DND-41 (cell line): ENCODE results near the gene RBKS.

ENCODE experiments used
- ATAC-seq: fragments of 200-7000 bp; cut with Tn5 transposase; 3 replicates; pipeline ENCODE4 v1.9.1; 2021; ENCODE audit warnings: low read depth; ENCODE audit not compliant: insufficient read depth
- DNase-seq: peaks from one replicate; pipeline ENCODE4 v3.0.0-alpha.2; 2020
- H2AFZ ChIP-seq: 2 replicates; pipeline ENCODE4 v1.6.0; 2012; ENCODE audit warnings: low read depth, low read length
- H3K27ac ChIP-seq: 2 replicates; pipeline ENCODE4 v1.5.1; 2012; ENCODE audit warnings: low read length, inconsistent platforms
- H3K27me3 ChIP-seq: fragments of 200-600 bp; sonication (generic); 2 replicates; pipeline ENCODE4 v1.6.0; 2012; ENCODE audit warnings: low read length, mild to moderate bottlenecking, inconsistent platforms; ENCODE audit not compliant: insufficient read depth, poor library complexity
- H3K36me3 ChIP-seq: 2 replicates; pipeline ENCODE4 v1.5.1; 2012; ENCODE audit warnings: low read length, inconsistent platforms; ENCODE audit not compliant: insufficient read depth
- H3K4me1 ChIP-seq: 2 replicates; pipeline ENCODE4 v1.5.1; 2012; ENCODE audit warnings: mild to moderate bottlenecking, low read length; ENCODE audit not compliant: insufficient read depth
- H3K4me2 ChIP-seq: 2 replicates; pipeline ENCODE4 v1.6.0; 2012; ENCODE audit warnings: mild to moderate bottlenecking, moderate library complexity, low read length, inconsistent platforms; ENCODE audit not compliant: insufficient read depth
- H3K4me3 ChIP-seq, 2 experiments: fragments of 200-600 bp in 1 of 2; shearing (Covaris generic) in 1 of 2; 2 replicates each; pipeline ENCODE4 v1.5.1; 2012 to 2016; ENCODE audit warnings: inconsistent platforms in 2 of 2, low read length in 2 of 2, mild to moderate bottlenecking in 2 of 2, low read depth in 1 of 2, moderate library complexity in 1 of 2
- H3K79me2 ChIP-seq: 2 replicates; pipeline ENCODE4 v1.6.0; 2012; ENCODE audit warnings: low read length, inconsistent platforms; ENCODE audit not compliant: insufficient read depth
- H3K9ac ChIP-seq: 2 replicates; pipeline ENCODE4 v1.6.0; 2012; ENCODE audit warnings: low read depth, mild to moderate bottlenecking, inconsistent platforms, low read length, moderate library complexity
- H3K9me3 ChIP-seq: 2 replicates; pipeline ENCODE4 v1.5.1; 2012; ENCODE audit warnings: low read length, moderate library complexity, mild to moderate bottlenecking, inconsistent platforms; ENCODE audit not compliant: insufficient read depth, severe bottlenecking
- H4K20me1 ChIP-seq: 2 replicates; pipeline ENCODE4 v1.6.0; 2012; ENCODE audit warnings: low read length; ENCODE audit not compliant: insufficient read depth
- EZH2 ChIP-seq: IDR thresholded peaks from 3 replicates; pipeline ENCODE4 v1.6.1; 2012; ENCODE audit warnings: borderline replicate concordance, low read depth, mild to moderate bottlenecking, moderate library complexity, low read length, inconsistent platforms; ENCODE audit not compliant: severe bottlenecking
- TF ChIP-seq, protein P1 (sequence below): IDR thresholded peaks from 2 replicates; pipeline ENCODE4 v1.5.1; 2012; ENCODE audit warnings: borderline replicate concordance, low read length, moderate library complexity, mild to moderate bottlenecking; ENCODE audit not compliant: poor library complexity, severe bottlenecking; ENCODE audit errors: extremely low read depth

RBKS gene

GRCh38 chr2:27773959-27774358, 116.2 kb downstream of the RBKS start:
- Histone ChIP-seq H2AFZ (no peak overlapping the region), H3K27me3 (no peaks in the 10 kb centered on the region), H3K36me3 (peaks cover 26% of the 10 kb centered on the region), H3K79me2 (peaks cover 68% of the 10 kb centered on the region), H3K9me3 (no peaks in the 10 kb centered on the region), H3K9ac (no peak overlapping the region), H4K20me1 (peaks cover 8% of the 10 kb centered on the region; the same call in 1 of the 2 replicates), H3K4me3 (no peak overlapping the region), H3K4me1 (peaks cover 36% of the 10 kb centered on the region), H3K27ac (no peak overlapping the region), H3K4me2 (peak overlapping the region; percentile 84; the same call in 1 of the 2 replicates)
- TF ChIP-seq, protein P1, sequence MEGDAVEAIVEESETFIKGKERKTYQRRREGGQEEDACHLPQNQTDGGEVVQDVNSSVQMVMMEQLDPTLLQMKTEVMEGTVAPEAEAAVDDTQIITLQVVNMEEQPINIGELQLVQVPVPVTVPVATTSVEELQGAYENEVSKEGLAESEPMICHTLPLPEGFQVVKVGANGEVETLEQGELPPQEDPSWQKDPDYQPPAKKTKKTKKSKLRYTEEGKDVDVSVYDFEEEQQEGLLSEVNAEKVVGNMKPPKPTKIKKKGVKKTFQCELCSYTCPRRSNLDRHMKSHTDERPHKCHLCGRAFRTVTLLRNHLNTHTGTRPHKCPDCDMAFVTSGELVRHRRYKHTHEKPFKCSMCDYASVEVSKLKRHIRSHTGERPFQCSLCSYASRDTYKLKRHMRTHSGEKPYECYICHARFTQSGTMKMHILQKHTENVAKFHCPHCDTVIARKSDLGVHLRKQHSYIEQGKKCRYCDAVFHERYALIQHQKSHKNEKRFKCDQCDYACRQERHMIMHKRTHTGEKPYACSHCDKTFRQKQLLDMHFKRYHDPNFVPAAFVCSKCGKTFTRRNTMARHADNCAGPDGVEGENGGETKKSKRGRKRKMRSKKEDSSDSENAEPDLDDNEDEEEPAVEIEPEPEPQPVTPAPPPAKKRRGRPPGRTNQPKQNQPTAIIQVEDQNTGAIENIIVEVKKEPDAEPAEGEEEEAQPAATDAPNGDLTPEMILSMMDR, result no peak
- no peak for TF ChIP-seq EZH2
- no peak for ATAC-seq
- DNase-seq, result no peak

GRCh38 chr2:27772804-27773203, 117.4 kb downstream of the RBKS start:
- H3K4me3 ChIP-seq, result peak overlapping the region; percentile 70 to 93; a peak in 3 of 4 replicates
- peaks cover 20% of the 10 kb centered on the region for H3K36me3 ChIP-seq
- H3K79me2 ChIP-seq, result peaks cover 60% of the 10 kb centered on the region
- no peak overlapping the region for H2AFZ ChIP-seq
- DNase-seq (no peak), ATAC-seq (no peak)
- peaks cover 36% of the 10 kb centered on the region for H3K4me1 ChIP-seq
- peak overlapping the region; percentile 84 for H3K4me2 ChIP-seq
- peak overlapping the region; percentile 81 for H3K9ac ChIP-seq
- H3K27ac ChIP-seq, result no peak overlapping the region
- no peaks in the 10 kb centered on the region for H3K9me3 ChIP-seq
- no peak for TF ChIP-seq EZH2
- TF ChIP-seq, protein P1, result no peak
- peaks cover 6% of the 10 kb centered on the region for H3K27me3 ChIP-seq
- H4K20me1 ChIP-seq, result peaks cover 8% of the 10 kb centered on the region; the same call in 1 of the 2 replicates

DNA sequence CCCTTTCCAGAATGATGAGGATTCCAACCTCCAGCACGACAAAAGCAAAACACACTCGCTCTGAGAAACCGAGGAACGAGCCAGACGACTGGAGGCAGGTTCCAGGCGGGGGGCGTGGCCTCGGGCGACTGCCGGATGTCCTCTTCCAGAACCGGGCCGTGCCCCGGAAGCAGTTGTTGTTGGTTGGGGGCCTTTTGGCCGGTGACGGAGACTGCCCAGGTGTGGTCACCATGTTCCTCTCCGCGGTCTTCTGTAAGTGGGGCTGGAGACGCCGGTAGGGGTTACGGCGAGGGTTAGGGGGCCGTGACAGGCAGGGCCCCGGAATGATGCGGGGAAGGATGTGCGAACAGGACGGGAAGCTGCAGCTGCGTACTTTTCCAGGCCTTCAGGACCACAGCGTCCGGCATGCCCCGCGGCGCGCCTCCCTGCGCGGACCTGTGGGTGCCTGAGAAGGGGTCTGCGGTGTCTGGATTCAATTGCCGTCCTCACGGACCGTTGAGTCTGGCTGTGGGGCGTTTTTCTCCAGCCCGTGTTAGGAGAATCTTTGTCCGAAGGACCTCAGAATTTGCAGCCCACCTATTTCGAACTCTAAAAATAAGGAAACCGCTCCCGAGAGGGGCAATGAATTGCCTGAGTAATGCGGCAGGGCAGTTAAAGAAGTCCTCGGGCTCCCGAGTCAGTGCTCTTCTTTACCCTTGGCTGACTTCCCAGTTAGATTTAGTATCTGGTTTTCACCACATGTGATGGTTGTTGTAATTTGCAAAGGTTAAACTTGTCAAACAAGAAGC, 118.4 kb downstream of the RBKS start, which contains the start of gene MRPL33:
Gene MRPL33, plus strand, starts transcription at position 172 of the 788 bp plus-strand sequence. Its CDS starts 59 bp downstream, at position 231.
- Histone ChIP-seq H3K9ac (peak within 1 kb of the TSS; percentile 81), H3K79me2 (peaks cover 49% of the 10 kb centered on the region), H3K4me1 (peaks cover 36% of the 10 kb centered on the region), H4K20me1 (peaks cover 5% of the 10 kb centered on the region; the same call in 1 of the 2 replicates), H3K36me3 (peaks cover 20% of the 10 kb centered on the region), H3K27me3 (peaks cover 6% of the 10 kb centered on the region), H3K4me2 (peak within 1 kb of the TSS; percentile 84), H3K27ac (peak within 1 kb of the TSS; percentile 83), H3K4me3 (peak within 1 kb of the TSS; percentile 70 to 93), H3K9me3 (no peaks in the 10 kb centered on the region), H2AFZ (peak within 1 kb of the TSS; percentile 90)
- peak; percentile 94 for ATAC-seq
- no peak for TF ChIP-seq EZH2
- TF ChIP-seq, protein P1, result no peak
- peak; percentile 92 for DNase-seq
